Measurements from ENCODE around the gene UHMK1.

DNA sequence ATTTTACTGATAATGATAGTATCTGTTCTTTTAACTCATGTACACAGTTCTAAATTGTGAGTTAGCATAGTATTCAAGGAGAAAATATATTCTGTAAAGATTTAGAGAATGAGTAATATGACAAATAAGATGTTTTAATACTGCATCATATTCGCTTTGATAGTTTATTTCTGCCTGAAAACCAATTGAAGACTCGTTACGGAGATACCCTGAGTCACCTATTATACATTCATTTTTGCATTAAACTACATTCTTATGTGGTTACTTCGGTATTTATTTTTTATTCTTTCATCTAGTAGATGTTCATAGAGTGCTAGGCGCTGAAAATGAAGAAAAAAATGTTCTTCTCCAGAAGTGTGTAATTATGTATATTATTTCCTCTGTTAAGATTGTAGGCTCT is 5.3 kb downstream of the UHMK1 start:
- TF ChIP-seq, protein P1, sequence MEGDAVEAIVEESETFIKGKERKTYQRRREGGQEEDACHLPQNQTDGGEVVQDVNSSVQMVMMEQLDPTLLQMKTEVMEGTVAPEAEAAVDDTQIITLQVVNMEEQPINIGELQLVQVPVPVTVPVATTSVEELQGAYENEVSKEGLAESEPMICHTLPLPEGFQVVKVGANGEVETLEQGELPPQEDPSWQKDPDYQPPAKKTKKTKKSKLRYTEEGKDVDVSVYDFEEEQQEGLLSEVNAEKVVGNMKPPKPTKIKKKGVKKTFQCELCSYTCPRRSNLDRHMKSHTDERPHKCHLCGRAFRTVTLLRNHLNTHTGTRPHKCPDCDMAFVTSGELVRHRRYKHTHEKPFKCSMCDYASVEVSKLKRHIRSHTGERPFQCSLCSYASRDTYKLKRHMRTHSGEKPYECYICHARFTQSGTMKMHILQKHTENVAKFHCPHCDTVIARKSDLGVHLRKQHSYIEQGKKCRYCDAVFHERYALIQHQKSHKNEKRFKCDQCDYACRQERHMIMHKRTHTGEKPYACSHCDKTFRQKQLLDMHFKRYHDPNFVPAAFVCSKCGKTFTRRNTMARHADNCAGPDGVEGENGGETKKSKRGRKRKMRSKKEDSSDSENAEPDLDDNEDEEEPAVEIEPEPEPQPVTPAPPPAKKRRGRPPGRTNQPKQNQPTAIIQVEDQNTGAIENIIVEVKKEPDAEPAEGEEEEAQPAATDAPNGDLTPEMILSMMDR (IDR thresholded peaks at IDR 0.05; ENCODE audit: low read length), result no peak
- TF ChIP-seq EZH2 (optimal IDR thresholded peaks at IDR 0.05; ENCODE audit: low read depth, low read length), result no peak
- TF ChIP-seq EZH2phosphoT487 (IDR thresholded peaks at IDR 0.05; ENCODE audit: low read length), result no peak

All from MM.1S (cell line).